CD4-positive, alpha-beta T cell treated with Interleukin-10 for 1 hour (primary cell): ENCODE results near the gene TOPAZ1.

Experiments used
- DNase-seq: peaks from one replicate; pipeline ENCODE4 v3.0.0-alpha.2; 2020

Gene TOPAZ1

GRCh38 chr3:44248152-44248551, 6.5 kb downstream of the TOPAZ1 start:
- no peak for DNase-seq

GRCh38 chr3:44252332-44252959, 10.8 kb downstream of the TOPAZ1 start:
- DNase-seq: no peak

GRCh38 chr3:44259404-44259803, 17.7 kb downstream of the TOPAZ1 start:
- no peak for DNase-seq

- DNase-seq: no peak
These were observed 22.5 kb downstream of the TOPAZ1 start for GRCh38 chr3:44264146-44264545.

- DNase-seq: no peak
These were observed 24.1 kb downstream of the TOPAZ1 start for GRCh38 chr3:44265815-44266214.

GRCh38 chr3:44272191-44272590, 30.5 kb downstream of the TOPAZ1 start:
- no peak for DNase-seq

- no peak for DNase-seq
These were observed 36.2 kb downstream of the TOPAZ1 start for GRCh38 chr3:44277925-44278324.

- no peak for DNase-seq
These were observed 38.4 kb downstream of the TOPAZ1 start for GRCh38 chr3:44280077-44280476.

- no peak for DNase-seq
These were observed 38.9 kb downstream of the TOPAZ1 start for GRCh38 chr3:44280631-44281030.

GRCh38 chr3:44284949-44285348, 43.3 kb downstream of the TOPAZ1 start:
- DNase-seq: no peak

- DNase-seq: no peak
These were observed 48.3 kb downstream of the TOPAZ1 start for GRCh38 chr3:44289882-44290462.

- no peak for DNase-seq
These were observed 50.6 kb downstream of the TOPAZ1 start for GRCh38 chr3:44292276-44292675.

- no peak for DNase-seq
These were observed 51.3 kb downstream of the TOPAZ1 start for GRCh38 chr3:44292947-44293346.

GRCh38 chr3:44297255-44297654, 55.6 kb downstream of the TOPAZ1 start:
- DNase-seq: no peak

GRCh38 chr3:44301746-44302145, 60.1 kb downstream of the TOPAZ1 start:
- no peak for DNase-seq

- no peak for DNase-seq
These were observed 67.8 kb downstream of the TOPAZ1 start for GRCh38 chr3:44309500-44309899.

GRCh38 chr3:44318891-44319311, 77.2 kb downstream of the TOPAZ1 start:
- no peak for DNase-seq

- DNase-seq: no peak
These were observed 79.6 kb downstream of the TOPAZ1 start for GRCh38 chr3:44321335-44321734.

- DNase-seq: peak; percentile 59
These were observed 81.8 kb downstream of the TOPAZ1 start for GRCh38 chr3:44323341-44323955.

GRCh38 chr3:44324584-44324983, 82.9 kb downstream of the TOPAZ1 start:
- no peak for DNase-seq

- DNase-seq: no peak
These were observed 84.3 kb downstream of the TOPAZ1 start for GRCh38 chr3:44326019-44326418.

- no peak for DNase-seq
These were observed 84.8 kb downstream of the TOPAZ1 start for GRCh38 chr3:44326515-44326914.

GRCh38 chr3:44329946-44330345, 88.3 kb downstream of the TOPAZ1 start:
- DNase-seq: no peak

GRCh38 chr3:44330444-44330843, 88.8 kb downstream of the TOPAZ1 start:
- DNase-seq: no peak

- no peak for DNase-seq
These were observed 92.6 kb downstream of the TOPAZ1 start for GRCh38 chr3:44334326-44334725.
